Measurements from ENCODE around the gene USP17L13. TPM values are rescaled to one million over a fixed set of nuclear protein-coding genes. Genes with fewer than 3 reads are reported as not detected.
"Not testable (repeated sequence)": the region's sequence is repeated elsewhere in the genome, so short reads cannot be mapped to it uniquely, and the experiment has no call there.

Gene USP17L13
- total RNA-seq, 1 donor from 2014 or later = not detected

GRCh38 chr4:9271719-9272118, 47.0 kb downstream of the USP17L13 start:
- H3K4me3 Mint-ChIP-seq; H3K27ac Mint-ChIP-seq; H3K4me1 Mint-ChIP-seq (ENCODE audit: unreplicated experiment); H3K36me3 Mint-ChIP-seq; H3K9me3 Mint-ChIP-seq; H3K27me3 Mint-ChIP-seq: not testable (repeated sequence)
- peak; percentile 79 for DNase-seq (ENCODE audit: extremely low spot score, unreplicated experiment)

Other genes with a start within 250 kb of the USP17L13 start
- not detected in 2 replicates for gene FAM90A26, start 54.5 kb upstream of the USP17L13 start, total RNA-seq (ENCODE audit: low replicate concordance)
- not detected in 2 replicates for gene USP17L10, start 14.2 kb upstream of the USP17L13 start, total RNA-seq (ENCODE audit: low replicate concordance)
- not detected in 2 replicates for gene USP17L11, start 9.5 kb upstream of the USP17L13 start, total RNA-seq (ENCODE audit: low replicate concordance)
- not detected in 2 replicates for gene USP17L12, start 4.7 kb upstream of the USP17L13 start, total RNA-seq (ENCODE audit: low replicate concordance)
- not detected in 2 replicates for gene USP17L15, start 9.5 kb downstream of the USP17L13 start, total RNA-seq (ENCODE audit: low replicate concordance)
- not detected in 2 replicates for gene USP17L17, start 19.0 kb downstream of the USP17L13 start, total RNA-seq (ENCODE audit: low replicate concordance)
- gene USP17L18, start 23.7 kb downstream of the USP17L13 start, total RNA-seq (ENCODE audit: low replicate concordance) = not detected in 2 replicates
- gene USP17L19, start 28.5 kb downstream of the USP17L13 start, total RNA-seq (ENCODE audit: low replicate concordance) = not detected in 2 replicates
- not detected in 2 replicates for gene USP17L20, start 33.2 kb downstream of the USP17L13 start, total RNA-seq (ENCODE audit: low replicate concordance)
- not detected in 2 replicates for gene USP17L21, start 38.0 kb downstream of the USP17L13 start, total RNA-seq (ENCODE audit: low replicate concordance)
- gene USP17L22, start 42.7 kb downstream of the USP17L13 start, total RNA-seq (ENCODE audit: low replicate concordance) = not detected in 2 replicates
- not detected in 2 replicates for gene USP17L24, start 100.3 kb downstream of the USP17L13 start, total RNA-seq (ENCODE audit: low replicate concordance)
- not detected in 2 replicates for gene USP17L25, start 105.0 kb downstream of the USP17L13 start, total RNA-seq (ENCODE audit: low replicate concordance)
- not detected in 2 replicates for gene USP17L26, start 109.8 kb downstream of the USP17L13 start, total RNA-seq (ENCODE audit: low replicate concordance)
- not detected in 2 replicates for gene USP17L5, start 114.5 kb downstream of the USP17L13 start, total RNA-seq (ENCODE audit: low replicate concordance)
- gene USP17L27, start 119.3 kb downstream of the USP17L13 start, total RNA-seq (ENCODE audit: low replicate concordance) = not detected in 2 replicates
- not detected in 2 replicates for gene USP17L28, start 124.0 kb downstream of the USP17L13 start, total RNA-seq (ENCODE audit: low replicate concordance)
- gene USP17L29, start 128.7 kb downstream of the USP17L13 start, total RNA-seq (ENCODE audit: low replicate concordance) = not detected in 2 replicates
- gene USP17L30, start 138.2 kb downstream of the USP17L13 start, total RNA-seq (ENCODE audit: low replicate concordance) = not detected in 2 replicates
- gene DEFB131A, start 219.5 kb downstream of the USP17L13 start, total RNA-seq (ENCODE audit: low replicate concordance) = not detected in 2 replicates